ENCODE measurements around the gene ST3GAL5. TPM values are rescaled to one million over a fixed set of nuclear protein-coding genes. Genes with fewer than 3 reads are reported as not detected.

Gene ST3GAL5
- polyA plus RNA-seq: 1 to 10 TPM; 1.6 to 5.3 (median 3.6) TPM
- long read RNA-seq, donor 1: 0 reads
- long read RNA-seq, donor 2: 0 reads
- long read RNA-seq, donor 3, full-length matches to known transcripts: 3 of 3 reads
- long read RNA-seq, donor 3, partial matches to known transcripts: 0 of 3 reads
- long read RNA-seq, donor 3, other reads (novel, unspliced or antisense): 0 of 3 reads
- long read RNA-seq, donor 4: 0 reads
- long read RNA-seq, donor 5: 0 reads
- long read RNA-seq, donor 6, full-length matches to known transcripts: 1 of 1 reads
- long read RNA-seq, donor 6, partial matches to known transcripts: 0 of 1 reads
- long read RNA-seq, donor 6, other reads (novel, unspliced or antisense): 0 of 1 reads
- long read RNA-seq, donor 7: 0 reads
- long read RNA-seq, donor 8: 0 reads
- long read RNA-seq, donor 9, full-length matches to known transcripts: 1 of 1 reads
- long read RNA-seq, donor 9, partial matches to known transcripts: 0 of 1 reads
- long read RNA-seq, donor 9, other reads (novel, unspliced or antisense): 0 of 1 reads
- long read RNA-seq, donor 10, full-length matches to known transcripts: 4 of 4 reads
- long read RNA-seq, donor 10, partial matches to known transcripts: 0 of 4 reads
- long read RNA-seq, donor 10, other reads (novel, unspliced or antisense): 0 of 4 reads

- FAIRE-seq: no peak
- peak; percentile 66 to 92 for DNase-seq
- 0 to 1% (median 1%) methylated on average over 47 to 94 of the region's 94 CpGs for WGBS, 3 donors
Observed at GRCh38 chr2:85888684-85889626, at the start of gene ST3GAL5. TSS of gene ST3GAL5 (minus strand) at chr2:85888990. CDS start at chr2:85888905, 85 bp downstream.

GRCh38 chr2:85938456-85938855 is 49.7 kb upstream of the ST3GAL5 start:
- H3K27ac ChIP-seq (ENCODE audit: low read depth in 1 of 3, low read length in 2 of 3): no peak overlapping the region
- H3K27me3 ChIP-seq (ENCODE audit: control insufficient read depth in 3 of 3, insufficient read depth in 3 of 3, low read length in 3 of 3): peaks cover 0 to 4% (median 0%) of the 10 kb centered on the region in 3 donors
- DNase-seq: no peak
- no peak for FAIRE-seq
- H3K36me3 ChIP-seq (ENCODE audit: control insufficient read depth in 3 of 3, insufficient read depth in 2 of 3, low read depth in 1 of 3, low read length in 3 of 3): no peaks in the 10 kb centered on the region
- H3K4me3 ChIP-seq (ENCODE audit: low read depth in 1 of 3, low read length in 3 of 3): no peak overlapping the region
- 70 to 71% (median 71%) methylated on average over 2 of the region's 2 CpGs for WGBS, 3 donors
- H3K4me1 ChIP-seq (ENCODE audit: control insufficient read depth in 3 of 3, insufficient read depth in 2 of 3, low read depth in 1 of 3, low read length in 2 of 3): no peaks in the 10 kb centered on the region
- peaks cover 0 to 18% of the 10 kb centered on the region in 2 donors for H3K9me3 ChIP-seq (ENCODE audit: control insufficient read depth in 2 of 2, insufficient read depth in 1 of 2, low read depth in 1 of 2, low read length in 1 of 2)

More at GRCh38 chr2:85888684-85889626, at the start of gene ST3GAL5:
- H3K27ac ChIP-seq (ENCODE audit: low read depth in 1 of 3, low read length in 2 of 3): peak within 1 kb of the TSS; percentile 42 to 84 (median 75)
- H3K9me3 ChIP-seq (ENCODE audit: control insufficient read depth in 2 of 2, insufficient read depth in 1 of 2, low read depth in 1 of 2, low read length in 1 of 2): no peaks in the 10 kb centered on the region
- H3K4me3 ChIP-seq (ENCODE audit: low read depth in 1 of 3, low read length in 3 of 3): peak within 1 kb of the TSS; percentile 73 to 84 (median 81)
- H3K36me3 ChIP-seq (ENCODE audit: control insufficient read depth in 3 of 3, insufficient read depth in 2 of 3, low read depth in 1 of 3, low read length in 3 of 3): no peaks in the 10 kb centered on the region
- peaks cover 0 to 12% (median 0%) of the 10 kb centered on the region in 3 donors for H3K4me1 ChIP-seq (ENCODE audit: control insufficient read depth in 3 of 3, insufficient read depth in 2 of 3, low read depth in 1 of 3, low read length in 2 of 3)
- peaks cover 0 to 17% (median 2%) of the 10 kb centered on the region in 3 donors for H3K27me3 ChIP-seq (ENCODE audit: control insufficient read depth in 3 of 3, insufficient read depth in 3 of 3, low read length in 3 of 3)

GRCh38 chr2:85937069-85937439 is 48.3 kb upstream of the ST3GAL5 start:
- Histone ChIP-seq H3K27me3 (ENCODE audit: control insufficient read depth in 3 of 3, insufficient read depth in 3 of 3, low read length in 3 of 3) (peaks cover 0 to 4% (median 0%) of the 10 kb centered on the region in 3 donors), H3K36me3 (ENCODE audit: control insufficient read depth in 3 of 3, insufficient read depth in 2 of 3, low read depth in 1 of 3, low read length in 3 of 3) (no peaks in the 10 kb centered on the region), H3K27ac (ENCODE audit: low read depth in 1 of 3, low read length in 2 of 3) (no peak overlapping the region), H3K9me3 (ENCODE audit: control insufficient read depth in 2 of 2, insufficient read depth in 1 of 2, low read depth in 1 of 2, low read length in 1 of 2) (peaks cover 0 to 10% of the 10 kb centered on the region in 2 donors), H3K4me1 (ENCODE audit: control insufficient read depth in 3 of 3, insufficient read depth in 2 of 3, low read depth in 1 of 3, low read length in 2 of 3) (no peaks in the 10 kb centered on the region), H3K4me3 (ENCODE audit: low read depth in 1 of 3, low read length in 3 of 3) (no peak overlapping the region)
- WGBS, 3 donors: 76 to 84% (median 78%) methylated on average over 5 of the region's 5 CpGs
- DNase-seq (no peak), FAIRE-seq (no peak)

GRCh38 chr2:85936421-85937068 is 47.8 kb upstream of the ST3GAL5 start:
- FAIRE-seq: no peak
- 86 to 93% (median 92%) methylated on average over 22 of the region's 22 CpGs for WGBS, 3 donors

GRCh38 chr2:85935746-85936208 is 47.0 kb upstream of the ST3GAL5 start:
- no peaks in the 10 kb centered on the region for H3K4me1 ChIP-seq (ENCODE audit: control insufficient read depth in 3 of 3, insufficient read depth in 2 of 3, low read depth in 1 of 3, low read length in 2 of 3)
- H3K36me3 ChIP-seq (ENCODE audit: control insufficient read depth in 3 of 3, insufficient read depth in 2 of 3, low read depth in 1 of 3, low read length in 3 of 3): no peaks in the 10 kb centered on the region
- no peak overlapping the region for H3K4me3 ChIP-seq (ENCODE audit: low read depth in 1 of 3, low read length in 3 of 3)
- DNase-seq (no peak), FAIRE-seq (no peak)
- WGBS, 3 donors: 70 to 78% (median 74%) methylated on average over 3 of the region's 3 CpGs
- H3K27me3 ChIP-seq (ENCODE audit: control insufficient read depth in 3 of 3, insufficient read depth in 3 of 3, low read length in 3 of 3): peaks cover 0 to 4% (median 0%) of the 10 kb centered on the region in 3 donors
- no peak overlapping the region for H3K27ac ChIP-seq (ENCODE audit: low read depth in 1 of 3, low read length in 2 of 3)
- no peaks in the 10 kb centered on the region for H3K9me3 ChIP-seq (ENCODE audit: control insufficient read depth in 2 of 2, insufficient read depth in 1 of 2, low read depth in 1 of 2, low read length in 1 of 2)

More at GRCh38 chr2:85936421-85937068, 47.8 kb upstream of the ST3GAL5 start:
- Histone ChIP-seq H3K36me3 (ENCODE audit: control insufficient read depth in 3 of 3, insufficient read depth in 2 of 3, low read depth in 1 of 3, low read length in 3 of 3) (no peaks in the 10 kb centered on the region), H3K4me1 (ENCODE audit: control insufficient read depth in 3 of 3, insufficient read depth in 2 of 3, low read depth in 1 of 3, low read length in 2 of 3) (no peaks in the 10 kb centered on the region), H3K27ac (ENCODE audit: low read depth in 1 of 3, low read length in 2 of 3) (no peak overlapping the region), H3K4me3 (ENCODE audit: low read depth in 1 of 3, low read length in 3 of 3) (no peak overlapping the region), H3K27me3 (ENCODE audit: control insufficient read depth in 3 of 3, insufficient read depth in 3 of 3, low read length in 3 of 3) (peaks cover 0 to 4% (median 0%) of the 10 kb centered on the region in 3 donors), H3K9me3 (ENCODE audit: control insufficient read depth in 2 of 2, insufficient read depth in 1 of 2, low read depth in 1 of 2, low read length in 1 of 2) (peaks cover 0 to 4% of the 10 kb centered on the region in 2 donors)
- no peak for DNase-seq

- Histone ChIP-seq H3K27me3 (ENCODE audit: control insufficient read depth in 3 of 3, insufficient read depth in 3 of 3, low read length in 3 of 3) (peaks cover 0 to 4% (median 0%) of the 10 kb centered on the region in 3 donors), H3K9me3 (ENCODE audit: control insufficient read depth in 2 of 2, insufficient read depth in 1 of 2, low read depth in 1 of 2, low read length in 1 of 2) (no peaks in the 10 kb centered on the region), H3K36me3 (ENCODE audit: control insufficient read depth in 3 of 3, insufficient read depth in 2 of 3, low read depth in 1 of 3, low read length in 3 of 3) (no peaks in the 10 kb centered on the region), H3K4me3 (ENCODE audit: low read depth in 1 of 3, low read length in 3 of 3) (no peak overlapping the region), H3K27ac (ENCODE audit: low read depth in 1 of 3, low read length in 2 of 3) (no peak overlapping the region), H3K4me1 (ENCODE audit: control insufficient read depth in 3 of 3, insufficient read depth in 2 of 3, low read depth in 1 of 3, low read length in 2 of 3) (no peaks in the 10 kb centered on the region)
- FAIRE-seq: no peak
- WGBS, 3 donors: 75 to 85% (median 82%) methylated on average over 6 of the region's 6 CpGs
- no peak for DNase-seq
Observed at GRCh38 chr2:85935170-85935745, 46.5 kb upstream of the ST3GAL5 start.

- Histone ChIP-seq H3K27ac (ENCODE audit: low read depth in 1 of 3, low read length in 2 of 3) (no peak overlapping the region), H3K9me3 (ENCODE audit: control insufficient read depth in 2 of 2, insufficient read depth in 1 of 2, low read depth in 1 of 2, low read length in 1 of 2) (no peaks in the 10 kb centered on the region), H3K4me3 (ENCODE audit: low read depth in 1 of 3, low read length in 3 of 3) (no peak overlapping the region), H3K36me3 (ENCODE audit: control insufficient read depth in 3 of 3, insufficient read depth in 2 of 3, low read depth in 1 of 3, low read length in 3 of 3) (no peaks in the 10 kb centered on the region), H3K4me1 (ENCODE audit: control insufficient read depth in 3 of 3, insufficient read depth in 2 of 3, low read depth in 1 of 3, low read length in 2 of 3) (no peaks in the 10 kb centered on the region), H3K27me3 (ENCODE audit: control insufficient read depth in 3 of 3, insufficient read depth in 3 of 3, low read length in 3 of 3) (peaks cover 0 to 4% (median 0%) of the 10 kb centered on the region in 3 donors)
- FAIRE-seq (no peak), DNase-seq (no peak)
- 33 to 43% (median 41%) methylated on average over 7 of the region's 7 CpGs for WGBS, 3 donors
Observed at GRCh38 chr2:85933753-85934594, 45.2 kb upstream of the ST3GAL5 start.
